NT2/D1 (cell line): ENCODE measurements around the gene CCNG2.

Experiments
- DNase-seq: peaks from one replicate; pipeline ENCODE4 v3.0.0-alpha.2; 2011; ENCODE audit warnings: low read depth, low spot score
- H3K27me3 ChIP-seq: 2 replicates; pipeline ENCODE4 v1.6.0; 2011; ENCODE audit warnings: mild to moderate bottlenecking; ENCODE audit not compliant: insufficient read length, insufficient read depth
- H3K36me3 ChIP-seq: 2 replicates; pipeline ENCODE4 v1.6.1; 2011; ENCODE audit warnings: mild to moderate bottlenecking, low read length, mixed read lengths; ENCODE audit not compliant: insufficient read depth, insufficient read length
- H3K4me1 ChIP-seq: 2 replicates; pipeline ENCODE4 v1.5.1; 2011; ENCODE audit not compliant: insufficient read depth, insufficient read length
- H3K4me3 ChIP-seq: 2 replicates; pipeline ENCODE4 v1.5.1; 2011; ENCODE audit warnings: low read depth; ENCODE audit not compliant: insufficient read length
- H3K9ac ChIP-seq: 2 replicates; pipeline ENCODE4 v1.6.0; 2011; ENCODE audit warnings: low read depth; ENCODE audit not compliant: insufficient read length
- H3K9me3 ChIP-seq: 2 replicates; pipeline ENCODE4 v1.5.1; 2011; ENCODE audit warnings: mild to moderate bottlenecking, low read length; ENCODE audit not compliant: insufficient read depth
- SUZ12 ChIP-seq: IDR thresholded peaks from 2 replicates; pipeline ENCODE4 v1.6.1; 2011; ENCODE audit not compliant: insufficient read length, insufficient read depth; ENCODE audit errors: extremely low read depth
- YY1 ChIP-seq: IDR thresholded peaks from 2 replicates; pipeline ENCODE4 v1.6.1; 2011; ENCODE audit not compliant: insufficient read length, insufficient read depth
- ZNF274 ChIP-seq: IDR thresholded peaks from 2 replicates; pipeline ENCODE4 v1.6.1; 2011; ENCODE audit warnings: mild to moderate bottlenecking, low read depth, low read length

CCNG2 gene

DNA sequence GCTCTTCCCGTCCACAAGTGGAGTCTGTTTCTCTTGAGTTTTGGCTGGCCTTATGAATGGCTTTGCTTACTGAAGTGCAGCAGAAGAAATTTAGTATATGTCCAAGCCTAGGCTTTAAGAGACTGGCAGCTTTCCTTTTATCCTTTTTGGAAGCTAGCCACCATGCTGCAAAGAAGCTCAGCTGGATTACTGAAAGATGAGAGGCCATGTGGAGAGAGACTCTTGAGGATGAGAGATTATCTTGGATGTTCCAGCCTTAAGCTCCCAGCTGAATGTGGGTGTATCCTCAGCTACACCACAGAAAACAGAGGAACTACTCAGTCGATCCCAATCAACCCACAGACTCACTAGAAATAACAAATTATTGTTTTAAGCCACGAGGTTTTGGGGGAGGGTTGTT is 12.5 kb downstream of the CCNG2 start:
- DNase-seq: no peak
- Histone ChIP-seq H3K36me3 (peaks cover 3% of the 10 kb centered on the region), H3K27me3 (peaks cover 34% of the 10 kb centered on the region), H3K9ac (no peak overlapping the region), H3K4me3 (no peak overlapping the region), H3K4me1 (no peaks in the 10 kb centered on the region), H3K9me3 (no peaks in the 10 kb centered on the region; the same call in 1 of the 2 replicates)
- no peak for TF ChIP-seq YY1
- TF ChIP-seq SUZ12: no peak
- no peak for TF ChIP-seq ZNF274

DNA sequence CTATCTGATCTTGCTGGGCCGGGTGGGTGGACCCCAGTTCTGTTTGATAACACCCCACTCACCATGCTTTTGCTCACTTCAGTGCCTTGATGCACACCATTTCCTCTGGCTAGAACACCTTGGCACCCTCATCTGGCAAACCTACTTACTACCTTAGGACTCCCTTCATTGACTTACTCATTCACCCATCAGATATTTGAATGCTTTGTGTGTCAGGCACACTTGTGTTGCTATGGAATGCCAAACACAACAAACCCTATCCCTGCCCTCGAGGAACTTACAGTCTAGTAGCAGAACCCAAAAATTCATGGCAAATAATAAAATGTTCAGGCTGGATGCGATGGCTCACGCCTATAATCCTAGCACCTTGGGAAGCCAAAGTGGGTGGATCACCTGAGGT is 13.9 kb downstream of the CCNG2 start:
- TF ChIP-seq SUZ12 (no peak), YY1 (no peak), ZNF274 (no peak)
- no peak for DNase-seq

DNA sequence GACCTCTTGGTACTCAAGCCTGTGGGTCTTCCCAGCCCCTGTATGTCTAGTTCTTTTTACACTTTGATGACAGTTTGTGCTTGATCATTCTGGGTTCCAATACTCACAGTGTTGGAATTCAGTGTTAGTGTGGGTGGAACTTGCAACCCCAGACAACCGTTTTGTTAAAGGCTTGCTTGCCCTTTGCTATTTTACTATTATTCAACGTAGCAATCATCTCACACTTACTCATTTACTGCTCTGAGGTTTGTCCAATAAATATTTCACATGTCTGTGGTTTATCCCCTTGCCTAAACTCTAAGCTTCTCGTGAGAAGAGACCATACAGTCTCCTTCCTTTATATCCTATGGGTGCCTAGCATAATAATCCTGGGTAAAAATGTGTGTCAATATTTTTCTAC is 15.3 kb downstream of the CCNG2 start:
- Histone ChIP-seq H3K9me3 (no peaks in the 10 kb centered on the region; the same call in 1 of the 2 replicates), H3K27me3 (peaks cover 54% of the 10 kb centered on the region), H3K4me1 (no peaks in the 10 kb centered on the region), H3K36me3 (peaks cover 3% of the 10 kb centered on the region), H3K9ac (no peak overlapping the region), H3K4me3 (no peak overlapping the region)
- no peak for DNase-seq
- TF ChIP-seq SUZ12: no peak
- TF ChIP-seq YY1: no peak
- no peak for TF ChIP-seq ZNF274

More for the DNA sequence above, 13.9 kb downstream of the CCNG2 start:
- peaks cover 40% of the 10 kb centered on the region for H3K27me3 ChIP-seq
- peaks cover 3% of the 10 kb centered on the region for H3K36me3 ChIP-seq
- no peaks in the 10 kb centered on the region; the same call in 1 of the 2 replicates for H3K9me3 ChIP-seq
- no peaks in the 10 kb centered on the region for H3K4me1 ChIP-seq
- H3K9ac ChIP-seq: no peak overlapping the region
- no peak overlapping the region for H3K4me3 ChIP-seq

DNA sequence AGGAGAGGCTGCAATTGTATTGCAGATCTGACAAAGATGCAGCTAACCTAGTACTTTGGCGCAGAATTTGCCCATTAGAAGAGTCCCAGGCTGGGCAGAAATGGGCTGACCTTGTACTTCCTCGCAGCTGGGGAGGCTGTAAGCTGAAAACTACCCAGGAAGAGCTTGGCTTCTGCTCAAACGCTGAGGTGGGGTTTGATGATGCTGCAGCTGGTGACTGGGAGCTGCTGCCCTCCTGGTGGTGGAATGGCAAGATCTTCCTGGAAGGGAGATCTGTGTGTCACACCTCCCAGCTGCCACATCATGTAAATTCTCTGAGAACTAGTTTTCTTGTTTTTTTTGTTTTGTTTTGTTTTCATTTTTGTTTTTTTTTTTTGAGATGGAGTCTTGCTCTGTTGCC is 17.4 kb downstream of the CCNG2 start:
- Histone ChIP-seq H3K36me3 (no peaks in the 10 kb centered on the region), H3K4me1 (no peaks in the 10 kb centered on the region), H3K27me3 (peaks cover 75% of the 10 kb centered on the region), H3K9ac (no peak overlapping the region), H3K9me3 (no peaks in the 10 kb centered on the region; the same call in 1 of the 2 replicates), H3K4me3 (no peak overlapping the region)
- DNase-seq: no peak
- TF ChIP-seq SUZ12 (no peak), ZNF274 (no peak), YY1 (no peak)

DNA sequence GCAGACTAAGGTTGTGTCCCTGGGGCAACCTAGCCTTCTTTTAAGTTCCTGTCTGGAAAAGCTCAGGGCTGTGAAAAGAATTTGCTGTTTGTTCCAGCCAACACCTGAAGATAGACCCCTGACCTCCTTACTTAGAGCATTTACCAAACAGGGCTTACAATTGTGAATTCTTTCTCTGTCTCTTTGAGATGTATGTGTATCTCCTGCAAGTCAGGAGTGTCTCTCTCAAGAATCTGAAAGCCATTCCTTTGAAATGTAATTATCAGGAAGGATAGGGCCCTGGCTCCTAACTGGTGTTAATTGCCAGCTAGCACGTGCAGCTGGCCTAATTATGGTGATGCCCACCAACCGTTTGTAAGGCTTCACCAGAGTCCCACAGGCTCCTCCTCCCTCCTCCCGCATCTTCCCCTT is 18.2 kb downstream of the CCNG2 start:
- H3K27me3 ChIP-seq: peaks cover 78% of the 10 kb centered on the region
- H3K9me3 ChIP-seq: no peaks in the 10 kb centered on the region; the same call in 1 of the 2 replicates
- H3K36me3 ChIP-seq: no peaks in the 10 kb centered on the region
- TF ChIP-seq SUZ12 (no peak), YY1 (no peak), ZNF274 (no peak)
- no peak overlapping the region for H3K9ac ChIP-seq
- peak; percentile 47 for DNase-seq
- no peaks in the 10 kb centered on the region for H3K4me1 ChIP-seq
- H3K4me3 ChIP-seq: no peak overlapping the region

DNA sequence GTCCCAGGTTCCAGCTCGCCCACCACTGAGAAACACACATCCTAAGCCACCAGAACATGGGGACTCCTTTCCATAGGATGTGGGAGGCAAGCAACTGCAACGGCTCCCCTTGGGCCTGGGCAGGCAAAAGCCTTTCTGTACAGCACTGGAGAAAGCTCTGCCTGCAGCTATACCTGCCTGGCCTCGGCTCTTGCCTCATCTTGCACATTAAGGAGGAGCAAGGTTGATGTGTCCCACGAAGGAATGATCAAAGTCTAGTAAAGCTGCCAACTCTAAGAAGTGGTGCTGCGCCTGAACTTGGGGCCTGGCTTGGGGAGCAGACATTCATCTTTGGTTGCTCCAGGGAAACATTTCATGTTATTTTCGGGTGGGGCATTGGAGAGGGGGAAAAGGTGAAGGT is 19.6 kb downstream of the CCNG2 start:
- Histone ChIP-seq H3K9ac (no peak overlapping the region), H3K27me3 (peaks cover 81% of the 10 kb centered on the region), H3K9me3 (no peaks in the 10 kb centered on the region), H3K4me3 (no peak overlapping the region), H3K4me1 (no peaks in the 10 kb centered on the region), H3K36me3 (no peaks in the 10 kb centered on the region)
- DNase-seq: no peak
- TF ChIP-seq ZNF274 (no peak), SUZ12 (no peak), YY1 (no peak)

DNA sequence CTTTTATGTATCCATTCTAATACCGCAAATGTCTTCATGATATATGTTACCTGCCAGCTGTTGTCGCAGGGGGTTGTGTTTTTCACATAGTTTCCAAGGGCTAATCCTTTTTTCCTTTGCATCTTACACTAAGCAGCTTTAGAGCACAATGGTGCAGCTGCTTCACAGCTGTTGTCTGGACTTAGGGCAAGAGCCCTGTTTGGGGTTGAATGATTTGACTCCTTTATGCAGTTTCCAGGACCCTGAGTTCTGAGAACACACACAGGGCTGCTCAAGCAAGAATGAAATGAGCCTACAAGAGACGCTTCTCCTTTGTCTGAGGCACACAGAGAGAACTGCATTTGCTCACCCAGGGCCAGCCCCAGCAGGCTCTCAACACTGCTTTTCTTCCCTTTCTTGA is 20.2 kb downstream of the CCNG2 start:
- H3K9ac ChIP-seq: no peak overlapping the region
- no peaks in the 10 kb centered on the region for H3K9me3 ChIP-seq
- DNase-seq: no peak
- H3K27me3 ChIP-seq: peaks cover 76% of the 10 kb centered on the region
- TF ChIP-seq SUZ12: no peak
- TF ChIP-seq ZNF274: no peak
- H3K4me3 ChIP-seq: no peak overlapping the region
- H3K4me1 ChIP-seq: no peaks in the 10 kb centered on the region
- H3K36me3 ChIP-seq: no peaks in the 10 kb centered on the region

DNA sequence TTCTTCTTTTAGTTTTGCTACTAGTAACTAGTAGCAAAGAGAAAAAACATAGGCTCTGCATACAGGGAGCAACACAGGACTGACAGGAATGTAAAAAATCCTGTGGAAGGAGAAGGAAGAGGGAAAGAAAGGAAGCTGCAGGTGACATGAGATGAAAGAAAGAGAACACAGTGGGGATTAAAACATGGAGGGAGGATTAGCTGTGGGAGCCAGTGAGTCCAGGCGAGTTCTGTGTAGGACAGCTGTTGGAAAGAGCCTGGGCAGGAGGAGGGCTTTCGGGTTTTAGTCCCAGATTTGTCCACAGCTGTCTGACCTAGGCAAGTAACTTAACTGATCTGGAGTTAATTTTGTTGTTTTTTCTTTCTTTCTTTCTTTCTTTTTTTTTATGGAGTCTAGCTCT is 21.6 kb downstream of the CCNG2 start:
- Histone ChIP-seq H3K9ac (no peak overlapping the region), H3K4me3 (no peak overlapping the region), H3K36me3 (no peaks in the 10 kb centered on the region), H3K4me1 (no peaks in the 10 kb centered on the region), H3K27me3 (peaks cover 70% of the 10 kb centered on the region), H3K9me3 (no peaks in the 10 kb centered on the region)
- TF ChIP-seq ZNF274 (no peak), SUZ12 (no peak), YY1 (no peak)
- no peak for DNase-seq
